Pancreas (tissue), 10 donors: Measurements from ENCODE around the gene GALNT10. TPM values are rescaled to one million over a fixed set of nuclear protein-coding genes. Genes with fewer than 3 reads are reported as not detected.

Source experiments
- ATAC-seq, 4 donors: fragments of 200-7000 bp; cut with Tn5 transposase; one replicate each; pipeline versions ENCODE4 v1.8.0 to v1.9.1; 2020; ENCODE audit warnings: mild to moderate bottlenecking in 4 of 4, moderate library complexity in 4 of 4
- DNase-seq, 6 donors: peaks; one replicate each; pipeline ENCODE4 v3.0.0-alpha.2; 2020
- FAIRE-seq: peaks from 2 replicates; lab custom pipeline; 2012; peaks lifted over from hg19 to GRCh38; lab: Jason Lieb, UNC
- H3K27ac ChIP-seq, 4 donors: fragments of 200-600 bp; sonication (generic); 1 replicate in 3 of 4; 2 replicates in 1 of 4; pipeline versions ENCODE4 v1.5.0 to v1.8.0; 2020
- H3K27me3 ChIP-seq, 4 donors: fragments of 200-600 bp; one replicate each; pipeline ENCODE4 v1.8.0; 2021
- H3K36me3 ChIP-seq, 3 donors: fragments of 200-600 bp; sonication (generic) in 1 of 3; one replicate each; pipeline versions ENCODE4 v1.5.0 to v1.8.0; 2020 to 2021
- H3K4me1 ChIP-seq, 3 donors: fragments of 200-600 bp; one replicate each; pipeline ENCODE4 v1.8.0; 2021
- H3K4me3 ChIP-seq, 4 donors: fragments of 200-600 bp; sonication (generic) in 2 of 4; one replicate each; pipeline versions ENCODE4 v1.5.0 to v1.8.0; 2020 to 2021
- H3K9me3 ChIP-seq, 4 donors: fragments of 200-600 bp; one replicate each; pipeline ENCODE4 v1.8.0; 2021
- WGBS, 2 donors: extraction: QIAGEN DNeasy Blood & Tissue Kit; methylation state at CpG; one replicate each; pipeline ENCODE4 v1.1.7; 2013; 5-methylcytosine and 5-hydroxymethylcytosine counted together
- intact Hi-C, 3 donors: fragments of 100-400 bp; cut with DNase I; formaldehyde crosslinking; loops; one replicate each; pipeline versions ENCODE4 v1.11.1 to v1.14.2; 2022
- polyA plus RNA-seq, 2 donors: library from polyadenylated mRNA; stranded (reverse); fragments of 200-250 nt; gene quantifications; one replicate each; pipeline ENCODE4 v1.2.3, GENCODE V29; 2013
- total RNA-seq, 6 donors: library from RNA; stranded (reverse); fragmentation: NEBNext Ultra II Directional in 4 of 6; extraction: Animal tissue kit (Norgen Biotek cat#: 25700) in 4 of 6; gene quantifications; one replicate each; pipeline versions ENCODE4 v1.2.1 to v1.2.4, GENCODE V29; 2021 to 2023
- TF ChIP-seq, protein P1 (sequence below), 4 donors: fragments of 200-600 bp; sonication (generic) in 3 of 4; IDR thresholded peaks; one replicate each; pipeline versions ENCODE4 v1.5.0 to v1.8.0; 2021; ENCODE audit warnings: antibody characterized with exemption in 4 of 4
- donor health status: healthy with polysubstance abuse.
- donor health status: DM: no; HTN: no; CAD: no; lungs with moderate emphysema.
- donor health status: DM: no; HTN: no; CAD: no.
- donor health status: control.
- donor health status: control.
- donor health status: Bipolar disorder and iron deficiency.
- donor health status: DM: yes; HTN: yes; CAD: no.
- donor health status: DM: no; HTN: no; CAD: no.
- donor health status: DM: no; HTN: no; CAD: no.
- donor health status: DM: yes; HTN: yes; CAD: no.

Gene GALNT10
- total and polyA plus RNA-seq, 8 donors: 4.4 to 23.1 (median 13.4) TPM

DNA sequence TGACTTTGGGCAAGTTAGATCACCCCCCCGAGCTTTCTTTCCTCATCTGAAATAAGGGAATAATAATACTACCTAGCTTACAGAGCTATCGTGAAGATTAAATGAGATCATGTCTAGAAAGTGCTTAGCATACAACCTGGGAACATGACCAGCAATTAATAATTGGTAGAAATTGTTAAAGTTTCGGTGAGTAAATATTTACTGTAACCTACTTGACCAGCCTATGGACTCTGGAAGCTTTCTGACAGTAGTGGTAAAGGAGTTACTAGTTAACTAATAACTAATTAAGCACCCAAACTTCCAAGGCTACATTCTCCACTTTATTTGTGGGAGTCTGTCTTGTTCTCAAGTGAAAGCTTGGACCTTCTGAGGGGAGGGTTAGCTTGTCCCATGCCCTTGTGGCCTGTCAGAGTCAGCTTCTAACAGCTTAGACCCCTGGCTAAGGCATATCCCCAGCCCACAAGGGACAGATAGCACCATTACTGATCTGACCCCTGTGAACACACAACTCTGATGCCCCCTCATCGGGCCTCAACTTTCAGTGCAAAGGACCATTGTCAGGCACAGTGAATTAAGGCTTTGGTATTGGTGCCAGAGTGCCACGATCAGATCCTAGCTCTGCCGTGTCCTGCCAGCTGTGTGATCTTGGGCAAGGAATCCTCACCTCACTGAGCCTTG is 196.6 kb downstream of the GALNT10 start:
- no peaks in the 10 kb centered on the region for H3K27me3 ChIP-seq
- no peak for DNase-seq
- no peaks in the 10 kb centered on the region for H3K9me3 ChIP-seq
- no peak overlapping the region for H3K4me3 ChIP-seq
- TF ChIP-seq, protein P1, sequence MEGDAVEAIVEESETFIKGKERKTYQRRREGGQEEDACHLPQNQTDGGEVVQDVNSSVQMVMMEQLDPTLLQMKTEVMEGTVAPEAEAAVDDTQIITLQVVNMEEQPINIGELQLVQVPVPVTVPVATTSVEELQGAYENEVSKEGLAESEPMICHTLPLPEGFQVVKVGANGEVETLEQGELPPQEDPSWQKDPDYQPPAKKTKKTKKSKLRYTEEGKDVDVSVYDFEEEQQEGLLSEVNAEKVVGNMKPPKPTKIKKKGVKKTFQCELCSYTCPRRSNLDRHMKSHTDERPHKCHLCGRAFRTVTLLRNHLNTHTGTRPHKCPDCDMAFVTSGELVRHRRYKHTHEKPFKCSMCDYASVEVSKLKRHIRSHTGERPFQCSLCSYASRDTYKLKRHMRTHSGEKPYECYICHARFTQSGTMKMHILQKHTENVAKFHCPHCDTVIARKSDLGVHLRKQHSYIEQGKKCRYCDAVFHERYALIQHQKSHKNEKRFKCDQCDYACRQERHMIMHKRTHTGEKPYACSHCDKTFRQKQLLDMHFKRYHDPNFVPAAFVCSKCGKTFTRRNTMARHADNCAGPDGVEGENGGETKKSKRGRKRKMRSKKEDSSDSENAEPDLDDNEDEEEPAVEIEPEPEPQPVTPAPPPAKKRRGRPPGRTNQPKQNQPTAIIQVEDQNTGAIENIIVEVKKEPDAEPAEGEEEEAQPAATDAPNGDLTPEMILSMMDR (IDR thresholded peaks at IDR 0.05): no peak
- H3K4me1 ChIP-seq: peaks cover 0 to 4% (median 3%) of the 10 kb centered on the region in 3 donors
- intact Hi-C loops: no loop called here
- ATAC-seq: peak; percentile 49 to 78 (median 68)
- H3K27ac ChIP-seq: peak overlapping the region in 2 of 4 donors; percentile 33 to 46
- no peak for FAIRE-seq
- WGBS, 2 donors: 47 to 49% methylated on average over 6 of the region's 6 CpGs
- H3K36me3 ChIP-seq: no peaks in the 10 kb centered on the region

DNA sequence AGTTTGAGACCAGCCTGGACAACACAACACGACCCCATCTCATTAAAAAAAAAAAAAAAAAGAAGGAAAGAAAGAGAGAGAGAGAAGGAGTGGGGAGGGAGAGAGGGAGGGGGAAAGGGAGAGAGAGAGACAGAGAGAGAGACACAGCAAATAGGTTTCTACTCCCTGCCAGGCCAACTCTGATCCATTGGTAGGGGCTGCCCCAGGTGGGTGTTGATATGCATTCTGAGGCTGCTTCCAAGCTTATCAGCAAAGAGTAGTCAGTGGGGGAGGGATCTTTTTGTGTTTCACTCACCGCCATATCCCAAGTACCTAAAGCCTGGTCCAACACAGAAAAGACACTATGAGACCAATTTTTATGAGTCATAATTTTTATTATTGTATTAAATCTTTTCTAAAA is 198.3 kb downstream of the GALNT10 start:
- no peak for ATAC-seq
- Histone ChIP-seq H3K27me3 (no peaks in the 10 kb centered on the region), H3K4me1 (peaks cover 0 to 4% (median 3%) of the 10 kb centered on the region in 3 donors), H3K4me3 (no peak overlapping the region), H3K27ac (no peak overlapping the region), H3K36me3 (no peaks in the 10 kb centered on the region), H3K9me3 (no peaks in the 10 kb centered on the region)
- peak; percentile 34 for FAIRE-seq
- WGBS, 2 donors: 79 to 92% methylated on average over 2 of the region's 2 CpGs
- intact Hi-C loops: no loop called here
- TF ChIP-seq, protein P1 (IDR thresholded peaks at IDR 0.05): no peak
- DNase-seq: no peak

DNA sequence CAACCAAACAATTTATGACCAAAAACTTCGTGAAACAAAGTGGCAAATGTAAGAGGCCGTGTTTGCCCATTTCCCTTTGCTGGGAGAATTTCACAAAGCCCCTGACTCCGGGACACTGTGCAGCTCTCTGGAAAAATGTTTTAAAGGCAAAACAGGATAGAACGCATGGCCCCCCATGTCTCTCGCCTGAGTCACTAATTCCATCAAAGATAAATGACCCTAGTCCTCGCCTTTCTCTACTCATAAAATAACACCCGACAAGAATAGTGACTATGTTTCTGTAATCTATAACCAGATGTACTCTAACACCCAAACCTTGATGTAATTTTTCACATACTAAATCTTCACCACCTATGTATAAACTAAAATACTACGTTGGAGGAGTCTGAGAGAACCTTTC is 199.6 kb downstream of the GALNT10 start:
- DNase-seq: no peak
- Histone ChIP-seq H3K4me1 (peaks cover 0 to 4% (median 3%) of the 10 kb centered on the region in 3 donors), H3K36me3 (no peaks in the 10 kb centered on the region), H3K4me3 (no peak overlapping the region), H3K9me3 (no peaks in the 10 kb centered on the region), H3K27ac (peak overlapping the region in 1 of 4 donors; percentile 8), H3K27me3 (no peaks in the 10 kb centered on the region)
- no peak for FAIRE-seq
- intact Hi-C loops: no loop called here
- 68 to 73% methylated on average over 8 of the region's 8 CpGs for WGBS, 2 donors
- peak in 1 of 4 donors; percentile 31 for ATAC-seq
- TF ChIP-seq, protein P1 (IDR thresholded peaks at IDR 0.05): no peak

GRCh38 chr5:154390746-154391359 is 200.3 kb downstream of the GALNT10 start:
- intact Hi-C loops: no loop called here

More at GRCh38 chr5:154390746-154391359, 200.3 kb downstream of the GALNT10 start:
- H3K36me3 ChIP-seq: no peaks in the 10 kb centered on the region
- WGBS, 2 donors: 73 to 87% methylated on average over 7 of the region's 7 CpGs
- no peak overlapping the region for H3K27ac ChIP-seq
- FAIRE-seq (no peak), ATAC-seq (no peak), DNase-seq (no peak)
- H3K9me3 ChIP-seq: no peaks in the 10 kb centered on the region
- no peak overlapping the region for H3K4me3 ChIP-seq
- H3K4me1 ChIP-seq: peaks cover 0 to 4% (median 3%) of the 10 kb centered on the region in 3 donors
- TF ChIP-seq, protein P1 (IDR thresholded peaks at IDR 0.05): no peak
- H3K27me3 ChIP-seq: no peaks in the 10 kb centered on the region
